H9 (cell line): ENCODE measurements around the gene KMT2D. TPM values are rescaled to one million over a fixed set of nuclear protein-coding genes. Genes with fewer than 3 reads are reported as not detected.

Experiments used
- DNase-seq: peaks from one replicate; pipeline ENCODE4 v3.0.0-alpha.2; 2017
- H2AFZ ChIP-seq: one replicate; pipeline ENCODE4 v1.6.1; 2013; ENCODE audit warnings: mild to moderate bottlenecking, low read length, control low read depth, moderate library complexity
- H2AK5ac ChIP-seq: 2 replicates; pipeline ENCODE4 v1.6.1; 2013; ENCODE audit warnings: low read length, control low read depth, mixed read lengths; ENCODE audit not compliant: insufficient read length
- H2BK120ac ChIP-seq: one replicate; pipeline ENCODE4 v1.6.1; 2013; ENCODE audit warnings: low read depth, mild to moderate bottlenecking, low read length, control low read depth, inconsistent platforms; ENCODE audit not compliant: poor library complexity, severe bottlenecking
- H2BK12ac ChIP-seq: 2 replicates; pipeline ENCODE4 v1.6.1; 2013; ENCODE audit warnings: low read length, control low read depth, mixed read lengths, low read depth; ENCODE audit not compliant: insufficient read length
- H2BK15ac ChIP-seq: 2 replicates; pipeline ENCODE4 v1.6.1; 2013; ENCODE audit warnings: low read depth, low read length, control low read depth
- H2BK20ac ChIP-seq: one replicate; pipeline ENCODE4 v1.6.1; 2013; ENCODE audit warnings: low read depth, mild to moderate bottlenecking, low read length, control low read depth, inconsistent platforms; ENCODE audit not compliant: poor library complexity, severe bottlenecking
- H2BK5ac ChIP-seq: 2 replicates; pipeline ENCODE4 v1.6.1; 2013; ENCODE audit warnings: low read length, control low read depth, mixed read lengths; ENCODE audit not compliant: insufficient read length
- H3K14ac ChIP-seq: 2 replicates; pipeline ENCODE4 v1.6.1; 2013; ENCODE audit warnings: low read length, control low read depth; ENCODE audit not compliant: insufficient read depth
- H3K18ac ChIP-seq: 2 replicates; pipeline ENCODE4 v1.6.1; 2013; ENCODE audit warnings: low read depth, mild to moderate bottlenecking, mixed read lengths, low read length, control low read depth; ENCODE audit not compliant: insufficient read length
- H3K23ac ChIP-seq: 2 replicates; pipeline ENCODE4 v1.6.1; 2013; ENCODE audit warnings: low read length, control low read depth, mixed read lengths, low read depth; ENCODE audit not compliant: insufficient read length
- H3K23me2 ChIP-seq: 2 replicates; pipeline ENCODE4 v1.6.1; 2013; ENCODE audit warnings: low read depth, mild to moderate bottlenecking, mixed read lengths, low read length, control low read depth; ENCODE audit not compliant: insufficient read length, poor library complexity, severe bottlenecking
- H3K27ac ChIP-seq: 2 replicates; pipeline ENCODE4 v1.5.1; 2013; ENCODE audit warnings: low read length, control low read depth, mixed read lengths, low read depth; ENCODE audit not compliant: insufficient read length
- H3K27me3 ChIP-seq: 2 replicates; pipeline ENCODE4 v1.6.1; 2013; ENCODE audit warnings: low read length, control low read depth, inconsistent platforms; ENCODE audit not compliant: insufficient read depth
- H3K4ac ChIP-seq: 2 replicates; pipeline ENCODE4 v1.6.1; 2013; ENCODE audit warnings: low read depth, mild to moderate bottlenecking, control low read depth, inconsistent platforms, low read length, moderate library complexity
- H3K4me1 ChIP-seq: 2 replicates; pipeline ENCODE4 v1.6.1; 2013; ENCODE audit warnings: low read length, control low read depth, inconsistent platforms; ENCODE audit not compliant: insufficient read depth
- H3K4me2 ChIP-seq: 2 replicates; pipeline ENCODE4 v1.6.1; 2013; ENCODE audit warnings: low read length, control low read depth, mixed read lengths; ENCODE audit not compliant: insufficient read length, insufficient read depth
- H3K56ac ChIP-seq: 2 replicates; pipeline ENCODE4 v1.6.1; 2013; ENCODE audit warnings: low read depth, mild to moderate bottlenecking, mixed read lengths, low read length, control low read depth; ENCODE audit not compliant: insufficient read length
- H3K79me1 ChIP-seq: 2 replicates; pipeline ENCODE4 v1.6.1; 2013; ENCODE audit warnings: low read depth, mild to moderate bottlenecking, moderate library complexity, low read length, control low read depth, inconsistent platforms; ENCODE audit not compliant: insufficient read depth, poor library complexity, severe bottlenecking
- H3K79me2 ChIP-seq: 2 replicates; pipeline ENCODE4 v1.6.1; 2013; ENCODE audit warnings: low read length, control low read depth, inconsistent platforms; ENCODE audit not compliant: insufficient read depth
- H3K9ac ChIP-seq: 2 replicates; pipeline ENCODE4 v1.6.1; 2013; ENCODE audit warnings: low read length, control low read depth, mixed read lengths; ENCODE audit not compliant: insufficient read length; ENCODE audit errors: extremely low read depth
- H3K9me3 ChIP-seq: one replicate; pipeline ENCODE4 v1.6.1; 2013; ENCODE audit warnings: low read depth, low read length, inconsistent platforms; ENCODE audit not compliant: control insufficient read depth
- H3T11ph ChIP-seq: one replicate; pipeline ENCODE4 v1.6.1; 2013; ENCODE audit warnings: mild to moderate bottlenecking, low read length, control low read depth, inconsistent platforms
- H4K20me1 ChIP-seq: one replicate; pipeline ENCODE4 v1.6.1; 2013; ENCODE audit not compliant: control insufficient read depth, insufficient read length, insufficient read depth
- H4K5ac ChIP-seq: 2 replicates; pipeline ENCODE4 v1.6.1; 2013; ENCODE audit warnings: low read depth, mild to moderate bottlenecking, mixed read lengths, low read length, control low read depth; ENCODE audit not compliant: insufficient read length
- H4K8ac ChIP-seq: replicated peaks from 2 replicates; pipeline ENCODE4 v1.6.1; 2013; ENCODE audit warnings: low read length, control low read depth, mixed read lengths, low read depth; ENCODE audit not compliant: insufficient read length
- H4K91ac ChIP-seq: 2 replicates; pipeline ENCODE4 v1.6.1; 2013; ENCODE audit warnings: low read depth, mild to moderate bottlenecking, moderate library complexity, mixed read lengths, low read length, control low read depth; ENCODE audit not compliant: insufficient read length
- H3K27ac Mint-ChIP-seq, 3 experiments: 2 replicates in 2 of 3; 3 replicates in 1 of 3; pipeline ENCODE4 v1.8.0; 2020 to 2021; ENCODE audit warnings: mixed read lengths in 3 of 3, mild to moderate bottlenecking in 1 of 3, moderate library complexity in 1 of 3
- H3K27me3 Mint-ChIP-seq: 2 replicates; pipeline ENCODE4 v1.8.0; 2021; ENCODE audit warnings: low read depth, mild to moderate bottlenecking, moderate library complexity, mixed read lengths
- H3K36me3 Mint-ChIP-seq, 3 experiments: 2 replicates in 2 of 3; 3 replicates in 1 of 3; pipeline ENCODE4 v1.8.0; 2020 to 2021; ENCODE audit warnings: low read depth in 3 of 3, mixed read lengths in 3 of 3; ENCODE audit not compliant: insufficient read depth in 1 of 3
- H3K4me1 Mint-ChIP-seq, 2 experiments: 2 replicates each; pipeline ENCODE4 v1.8.0; 2020; ENCODE audit warnings: mixed read lengths in 2 of 2
- H3K4me3 Mint-ChIP-seq, 2 experiments: 2 replicates in 1 of 2; 3 replicates in 1 of 2; pipeline ENCODE4 v1.8.0; 2020 to 2021; ENCODE audit warnings: mild to moderate bottlenecking in 2 of 2, mixed read lengths in 2 of 2, moderate library complexity in 1 of 2
- H3K9me3 Mint-ChIP-seq, 2 experiments: 2 replicates in 1 of 2; 3 replicates in 1 of 2; pipeline ENCODE4 v1.8.0; 2020; ENCODE audit warnings: mild to moderate bottlenecking in 2 of 2, mixed read lengths in 2 of 2, moderate library complexity in 1 of 2
- CTCF ChIP-seq: fragments of 200-600 bp; sonication (generic); conservative IDR thresholded peaks from 3 replicates; pipeline ENCODE4 v1.8.0; 2021; ENCODE audit warnings: antibody characterized with exemption, mild to moderate bottlenecking
- WGBS: extraction: QIAGEN DNeasy Blood & Tissue Kit; methylation state at CpG from one replicate; pipeline ENCODE4 v1.1.7; 2013; ENCODE audit warnings: missing lambda C conversion rate, low lambda C conversion rate, mixed read lengths; ENCODE audit not compliant: insufficient read length; ENCODE audit errors: extremely low coverage; 5-methylcytosine and 5-hydroxymethylcytosine counted together
- total RNA-seq: library from RNA; stranded (reverse); gene quantifications from 2 replicates; pipeline ENCODE4 v1.2.1, GENCODE V29; 2021

KMT2D gene
- total RNA-seq, 1 experiment from 2014 or later: 93.7 TPM

- Mint-ChIP-seq H3K4me1 (no peaks in the 10 kb centered on the region), H3K27me3 (no peaks in the 10 kb centered on the region), H3K4me3 (no peak overlapping the region), H3K36me3 (peaks cover 76 to 97% (median 97%) of the 10 kb centered on the region in 3 experiments), H3K9me3 (no peaks in the 10 kb centered on the region), H3K27ac (peak overlapping the region in 1 of 3 experiments; percentile 87; a peak in 1 of 7 replicates)
- no peak overlapping the region for H3K23ac ChIP-seq
- no peak overlapping the region for H3K4ac ChIP-seq
- no peaks in the 10 kb centered on the region for H3K9me3 ChIP-seq
- no peak overlapping the region for H2AK5ac ChIP-seq
- H3K14ac ChIP-seq: no peak overlapping the region
- DNase-seq: no peak
- H3K4me2 ChIP-seq: no peak overlapping the region
- no peak overlapping the region for H2BK120ac ChIP-seq
- H3K27me3 ChIP-seq: no peaks in the 10 kb centered on the region
- H3K27ac ChIP-seq: no peak overlapping the region
- no peak overlapping the region for H3K56ac ChIP-seq
- H4K20me1 ChIP-seq: no peaks in the 10 kb centered on the region
- H3K4me1 ChIP-seq: no peaks in the 10 kb centered on the region
- no peaks in the 10 kb centered on the region for H3K79me1 ChIP-seq
- H3K18ac ChIP-seq: no peak overlapping the region
- no peaks in the 10 kb centered on the region for H3K23me2 ChIP-seq
- TF ChIP-seq CTCF: no peak
- no peak overlapping the region for H2BK15ac ChIP-seq
- no peak overlapping the region for H2BK12ac ChIP-seq
- H3K79me2 ChIP-seq: no peaks in the 10 kb centered on the region
- H3T11ph ChIP-seq: no peak overlapping the region
- no peak overlapping the region for H3K9ac ChIP-seq
- H2BK20ac ChIP-seq: no peak overlapping the region
- WGBS: no CpG with 5 or more reads among the region's 12 CpGs
- H4K8ac ChIP-seq: no peak overlapping the region
- no peak overlapping the region for H2AFZ ChIP-seq
- no peak overlapping the region for H2BK5ac ChIP-seq
- H4K91ac ChIP-seq: no peak overlapping the region
- H4K5ac ChIP-seq: no peak overlapping the region
These were observed 14.3 kb downstream of the KMT2D start for GRCh38 chr12:49046129-49046895.
